RWPE1 (cell line): ENCODE results near the gene DSTN.
"Not testable (repeated sequence)": the region's sequence is repeated elsewhere in the genome, so short reads cannot be mapped to it uniquely, and the experiment has no call there.

Experiments used
- CTCF ChIA-PET: fragments of 350-600 bp; sonication (Branson Sonifier 250); formaldehyde crosslinking; extraction: SDS; loops from one replicate; lab custom pipeline; 2021; lab: Yijun Ruan, JAX
- POLR2A ChIA-PET: fragments of 400-600 bp; formaldehyde crosslinking; extraction: SDS; loops from one replicate; lab custom pipeline; 2020; ENCODE audit warnings: antibody characterized with exemption; ENCODE audit not compliant: low non-redundant PET; lab: Yijun Ruan, JAX
- DNase-seq: peaks from one replicate; pipeline ENCODE4 v3.0.0; 2012; ENCODE audit warnings: low spot score
- H3K27ac ChIP-seq: fragments of 450-650 bp; 2 replicates; pipeline ENCODE4 v1.5.1; 2017
- CTCF ChIP-seq: fragments of 450-650 bp; conservative IDR thresholded peaks from 2 replicates; pipeline ENCODE4 v1.5.1; 2017; ENCODE audit warnings: low read depth, mild to moderate bottlenecking

The DSTN gene

GRCh38 chr20:17655865-17656479 lies 86.1 kb downstream of the DSTN start:
- TF ChIP-seq CTCF, result no peak
- CTCF ChIA-PET, result interaction anchor here (0.6 to 1.0 kb wide), 2 partner anchors 116 to 340 kb away, joined by 3 to 4 read pairs; no protein-coding TSS in a partner anchor
- POLR2A ChIA-PET, result no interaction called here
- peak overlapping the region; percentile 19; the same call in 1 of the 2 replicates for H3K27ac ChIP-seq
- peak; percentile 14 for DNase-seq

- CTCF ChIA-PET, result no interaction called here
- POLR2A ChIA-PET, result no interaction called here
Observed at GRCh38 chr20:17657079-17657825, 87.4 kb downstream of the DSTN start.

GRCh38 chr20:17657898-17658647 lies 88.2 kb downstream of the DSTN start:
- H3K27ac ChIP-seq, result no peak overlapping the region
- TF ChIP-seq CTCF, result no peak
- ChIA-PET POLR2A (no interaction called here), CTCF (no interaction called here)
- no peak for DNase-seq

More at GRCh38 chr20:17657079-17657825, 87.4 kb downstream of the DSTN start:
- no peak for DNase-seq
- H3K27ac ChIP-seq, result peak overlapping the region; percentile 15; the same call in 1 of the 2 replicates
- no peak for TF ChIP-seq CTCF

- no peak overlapping the region for H3K27ac ChIP-seq
- ChIA-PET POLR2A (no interaction called here), CTCF (no interaction called here)
- no peak for TF ChIP-seq CTCF
- no peak for DNase-seq
Observed at GRCh38 chr20:17658648-17658993, 88.7 kb downstream of the DSTN start.

GRCh38 chr20:17659344-17659743 lies 89.5 kb downstream of the DSTN start:
- POLR2A ChIA-PET, CTCF ChIA-PET, H3K27ac ChIP-seq, DNase-seq: not testable (repeated sequence)
